Transverse colon (tissue), 4 donors: ENCODE data around the gene MYRIP. TPM values are rescaled to one million over a fixed set of nuclear protein-coding genes. Genes with fewer than 3 reads are reported as not detected.

Experiments used
- DNase-seq: peaks from one replicate; pipeline ENCODE4 v3.0.0-alpha.2; 2019
- H3K27ac ChIP-seq, 4 donors: fragments of 200-600 bp; sonication (generic); 2 replicates each; pipeline ENCODE4 v1.5.1; 2016 to 2018; ENCODE audit warnings: inconsistent platforms in 4 of 4
- H3K27me3 ChIP-seq: fragments of 200-600 bp; sonication (generic); 2 replicates; pipeline ENCODE4 v1.5.1; 2017; ENCODE audit warnings: inconsistent platforms
- H3K36me3 ChIP-seq, 4 donors: fragments of 200-600 bp; sonication (generic); 2 replicates each; pipeline ENCODE4 v1.5.1; 2017 to 2019; ENCODE audit warnings: inconsistent platforms in 4 of 4
- H3K4me1 ChIP-seq, 4 donors: fragments of 200-600 bp; sonication (generic); 2 replicates each; pipeline ENCODE4 v1.5.1; 2017 to 2020; ENCODE audit warnings: inconsistent platforms in 4 of 4
- H3K4me3 ChIP-seq, 4 donors: fragments of 200-600 bp; sonication (generic); 1 replicate in 1 of 4; 2 replicates in 3 of 4; pipeline versions ENCODE4 v1.5.1 to v1.6.1; 2017 to 2019; ENCODE audit warnings: inconsistent platforms in 4 of 4
- H3K9me3 ChIP-seq, 2 donors: fragments of 200-600 bp; sonication (generic); 2 replicates each; pipeline ENCODE4 v1.5.1; 2017 to 2019; ENCODE audit warnings: inconsistent platforms in 2 of 2
- EP300 ChIP-seq: sonication (generic); formaldehyde crosslinking; IDR thresholded peaks from one replicate; pipeline ENCODE4 v1.6.1; 2017; ENCODE audit warnings: antibody characterized with exemption, low read depth
- POLR2A ChIP-seq: fragments of 450-650 bp; IDR thresholded peaks from one replicate; pipeline ENCODE4 v1.6.1; 2016; ENCODE audit warnings: antibody characterized with exemption, mild to moderate bottlenecking, moderate library complexity
- POLR2AphosphoS5 ChIP-seq, 3 donors: sonication (generic); formaldehyde crosslinking; IDR thresholded peaks; one replicate each; pipeline ENCODE4 v1.6.1; 2016; ENCODE audit warnings: antibody characterized with exemption in 3 of 3
- WGBS, 2 donors: methylation state at CpG; one replicate each; pipeline ENCODE4 v1.1.5; 2018; ENCODE audit warnings: low coverage in 1 of 2; 5-methylcytosine and 5-hydroxymethylcytosine counted together
- in situ Hi-C, 4 donors: fragments of 200-750 bp; cut with MboI; loops; one replicate each; pipeline versions ENCODE4 v1.15.0 to v1.15.1; 2017; ENCODE audit warnings: low sequenced_read_pairs in 3 of 4, low pct_ligation_motif_present in 1 of 4, low pct_unique_long_range_greater_than_20kb in 1 of 4
- intact Hi-C: fragments of 100-400 bp; cut with DNase I; formaldehyde crosslinking; loops from one replicate; pipeline ENCODE4 v1.15.1; 2023; ENCODE audit warnings: low total_unique reads
- total RNA-seq, 4 donors: library from RNA; depleted of rRNA; stranded (reverse); fragments of >200 nt; gene quantifications; one replicate each; pipeline ENCODE4 v1.1.0, GENCODE V29; 2016
- TF ChIP-seq, protein P1 (sequence below), 5 experiments: fragments of 200-600 bp in 3 of 5; fragments of 450-650 bp in 2 of 5; sonication (generic) in 3 of 5; IDR thresholded peaks; 1 replicate in 2 of 5; 2 replicates in 3 of 5; pipeline ENCODE4 v1.5.1; 2016 to 2017; ENCODE audit warnings: antibody characterized with exemption in 5 of 5, inconsistent platforms in 3 of 5, mild to moderate bottlenecking in 2 of 5, moderate library complexity in 1 of 5

MYRIP gene
- total RNA-seq, 4 donors from 2014 or later = 2.6 to 19.7 (median 5.4) TPM

DNA sequence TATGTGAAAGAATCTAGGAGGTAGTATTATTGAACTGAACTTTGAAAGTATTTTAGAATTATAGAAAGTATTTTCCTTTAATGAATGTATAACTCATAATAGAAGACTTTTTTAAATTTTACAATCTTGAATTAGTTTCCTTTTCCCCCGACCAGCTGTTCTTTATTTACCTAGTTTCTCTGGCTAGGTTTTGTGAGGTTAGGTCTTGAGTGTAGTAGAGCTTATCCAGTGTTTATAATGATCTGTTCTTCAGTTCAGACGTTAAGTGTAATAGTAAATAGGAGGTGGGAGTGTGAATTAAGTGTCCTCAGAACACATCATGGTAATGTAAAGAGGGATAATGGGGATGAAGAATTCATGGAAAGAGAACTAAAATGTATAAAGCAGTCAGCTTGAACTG, 93.8 kb downstream of the MYRIP start:
- Histone ChIP-seq H3K4me1 (peaks cover 0 to 8% (median 4%) of the 10 kb centered on the region in 4 donors), H3K27ac (no peak overlapping the region), H3K9me3 (no peaks in the 10 kb centered on the region), H3K36me3 (no peaks in the 10 kb centered on the region), H3K27me3 (no peaks in the 10 kb centered on the region), H3K4me3 (no peak overlapping the region)
- DNase-seq = no peak
- in situ Hi-C loops = no loop called here
- 13 to 30% methylated on average over 2 of the region's 2 CpGs for WGBS, 2 donors
- TF ChIP-seq POLR2AphosphoS5 (IDR thresholded peaks at IDR 0.05) = no peak
- TF ChIP-seq POLR2A = no peak
- no peak for TF ChIP-seq EP300
- intact Hi-C loops = no loop called here

GRCh38 chr3:39905788-39906187, 96.4 kb downstream of the MYRIP start:
- intact Hi-C loops = no loop called here
- H3K36me3 ChIP-seq = no peaks in the 10 kb centered on the region
- in situ Hi-C loops = no loop called here
- no peak overlapping the region for H3K27ac ChIP-seq
- 81 to 100% methylated on average over 2 of the region's 2 CpGs for WGBS, 2 donors
- H3K27me3 ChIP-seq = no peaks in the 10 kb centered on the region
- TF ChIP-seq, protein P1, sequence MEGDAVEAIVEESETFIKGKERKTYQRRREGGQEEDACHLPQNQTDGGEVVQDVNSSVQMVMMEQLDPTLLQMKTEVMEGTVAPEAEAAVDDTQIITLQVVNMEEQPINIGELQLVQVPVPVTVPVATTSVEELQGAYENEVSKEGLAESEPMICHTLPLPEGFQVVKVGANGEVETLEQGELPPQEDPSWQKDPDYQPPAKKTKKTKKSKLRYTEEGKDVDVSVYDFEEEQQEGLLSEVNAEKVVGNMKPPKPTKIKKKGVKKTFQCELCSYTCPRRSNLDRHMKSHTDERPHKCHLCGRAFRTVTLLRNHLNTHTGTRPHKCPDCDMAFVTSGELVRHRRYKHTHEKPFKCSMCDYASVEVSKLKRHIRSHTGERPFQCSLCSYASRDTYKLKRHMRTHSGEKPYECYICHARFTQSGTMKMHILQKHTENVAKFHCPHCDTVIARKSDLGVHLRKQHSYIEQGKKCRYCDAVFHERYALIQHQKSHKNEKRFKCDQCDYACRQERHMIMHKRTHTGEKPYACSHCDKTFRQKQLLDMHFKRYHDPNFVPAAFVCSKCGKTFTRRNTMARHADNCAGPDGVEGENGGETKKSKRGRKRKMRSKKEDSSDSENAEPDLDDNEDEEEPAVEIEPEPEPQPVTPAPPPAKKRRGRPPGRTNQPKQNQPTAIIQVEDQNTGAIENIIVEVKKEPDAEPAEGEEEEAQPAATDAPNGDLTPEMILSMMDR (IDR thresholded peaks at IDR 0.05) = no peak
- TF ChIP-seq EP300 = no peak
- TF ChIP-seq POLR2AphosphoS5 (IDR thresholded peaks at IDR 0.05) = no peak
- TF ChIP-seq POLR2A = no peak
- no peak overlapping the region for H3K4me3 ChIP-seq
- no peaks in the 10 kb centered on the region for H3K9me3 ChIP-seq
- DNase-seq = no peak
- peaks cover 0 to 13% (median 7%) of the 10 kb centered on the region in 4 donors for H3K4me1 ChIP-seq

DNA sequence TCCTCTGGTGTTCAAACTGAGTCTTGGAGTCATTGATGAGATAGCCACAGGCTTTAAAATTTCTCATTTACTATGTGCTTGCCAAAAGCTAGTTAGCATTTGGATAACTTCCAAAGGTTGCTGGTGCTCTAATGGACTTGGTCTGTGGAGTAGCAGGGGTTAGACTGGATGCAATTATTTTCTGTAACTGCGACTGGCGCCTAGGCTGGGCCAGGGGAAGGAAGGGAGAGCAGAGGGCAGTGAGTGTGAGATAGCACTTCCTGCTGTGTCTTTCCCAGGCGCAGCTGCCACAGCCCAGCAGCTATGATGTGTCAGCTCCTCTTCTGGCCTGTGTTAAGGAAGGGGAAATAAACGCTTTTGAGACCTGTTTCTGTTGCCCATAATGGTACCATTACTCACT, 98.6 kb downstream of the MYRIP start:
- TF ChIP-seq EP300 (no peak), POLR2A (no peak), POLR2AphosphoS5 (IDR thresholded peaks at IDR 0.05) (no peak)
- TF ChIP-seq, protein P1 (IDR thresholded peaks at IDR 0.05) = no peak
- in situ Hi-C loops = no loop called here
- 33% methylated on average over 4 of the region's 4 CpGs; no CpG with 5 or more reads in 1 of the 2 donors for WGBS, 2 donors
- H3K4me1 ChIP-seq = peaks cover 0 to 29% (median 17%) of the 10 kb centered on the region in 4 donors
- H3K4me3 ChIP-seq = no peak overlapping the region
- peak overlapping the region in 1 of 4 donors; percentile 0 for H3K27ac ChIP-seq
- intact Hi-C loops = no loop called here
- H3K27me3 ChIP-seq = no peaks in the 10 kb centered on the region
- no peaks in the 10 kb centered on the region for H3K9me3 ChIP-seq
- H3K36me3 ChIP-seq = no peaks in the 10 kb centered on the region
- DNase-seq = peak; percentile 18

GRCh38 chr3:39910135-39910534, 100.7 kb downstream of the MYRIP start:
- no peaks in the 10 kb centered on the region for H3K9me3 ChIP-seq
- H3K27me3 ChIP-seq = no peaks in the 10 kb centered on the region
- peaks cover 0 to 29% (median 17%) of the 10 kb centered on the region in 4 donors for H3K4me1 ChIP-seq
- H3K4me3 ChIP-seq = no peak overlapping the region
- in situ Hi-C loops (no loop called here), intact Hi-C loops (no loop called here)
- no peak for DNase-seq
- WGBS, 2 donors = 68 to 75% methylated on average over 6 of the region's 6 CpGs
- H3K36me3 ChIP-seq = no peaks in the 10 kb centered on the region
- TF ChIP-seq POLR2AphosphoS5 (IDR thresholded peaks at IDR 0.05) (no peak), EP300 (no peak), POLR2A (no peak)
- TF ChIP-seq, protein P1 (IDR thresholded peaks at IDR 0.05) = no peak
- no peak overlapping the region for H3K27ac ChIP-seq
